CD4-positive, alpha-beta memory T cell (primary cell): ENCODE data around the gene COL4A2. TPM values are rescaled to one million over a fixed set of nuclear protein-coding genes. Genes with fewer than 3 reads are reported as not detected.
"Not testable (repeated sequence)": the region's sequence is repeated elsewhere in the genome, so short reads cannot be mapped to it uniquely, and the experiment has no call there.

Source experiments
- CTCF ChIA-PET: fragments of 350-600 bp; sonication (Branson Sonifier 250); formaldehyde crosslinking; loops from one replicate; lab custom pipeline; 2021; ENCODE audit warnings: inconsistent platforms; ENCODE audit not compliant: partially characterized antibody; lab: Charles Lee
- POLR2A ChIA-PET: fragments of 350-600 bp; sonication (Branson Sonifier 250); formaldehyde crosslinking; loops from one replicate; lab custom pipeline; 2021; ENCODE audit not compliant: partially characterized antibody; lab: Charles Lee
- DNase-seq, 5 donors: peaks; one replicate each; pipeline versions ENCODE4 v3.0.0 to v3.0.0-alpha.2; 2020 to 2022; ENCODE audit warnings: mixed read lengths in 1 of 5
- H3K27ac ChIP-seq: one replicate; pipeline ENCODE4 v1.7.0; 2013; ENCODE audit warnings: low read depth, low read length
- H3K27me3 ChIP-seq: 2 replicates; pipeline ENCODE4 v1.7.0; 2013; ENCODE audit warnings: mild to moderate bottlenecking, low read length, moderate library complexity; ENCODE audit not compliant: insufficient read depth
- H3K36me3 ChIP-seq: 2 replicates; pipeline ENCODE4 v1.7.0; 2013; ENCODE audit warnings: mild to moderate bottlenecking, low read length, moderate library complexity; ENCODE audit not compliant: insufficient read depth
- H3K4me1 ChIP-seq: 2 replicates; pipeline ENCODE4 v1.7.0; 2013; ENCODE audit warnings: mild to moderate bottlenecking, low read length, moderate library complexity; ENCODE audit not compliant: insufficient read depth
- H3K4me3 ChIP-seq, 2 donors: one replicate each; pipeline ENCODE4 v1.7.0; 2013; ENCODE audit warnings: low read length in 2 of 2, mild to moderate bottlenecking in 1 of 2
- H3K9me3 ChIP-seq, 2 donors: one replicate each; pipeline ENCODE4 v1.7.0; 2013; ENCODE audit warnings: low read length in 2 of 2, control low read depth in 1 of 2; ENCODE audit not compliant: control insufficient read depth in 1 of 2
- H3K27ac Mint-ChIP-seq, 7 donors: one replicate each; pipeline ENCODE4 v1.8.0; 2020 to 2021; ENCODE audit warnings: mixed read lengths in 7 of 7, mild to moderate bottlenecking in 6 of 7, inconsistent platforms in 3 of 7, moderate library complexity in 3 of 7
- H3K27me3 Mint-ChIP-seq, 2 donors: one replicate each; pipeline ENCODE4 v1.8.0; 2020 to 2021; ENCODE audit warnings: mixed read lengths in 2 of 2
- H3K36me3 Mint-ChIP-seq, 2 donors: one replicate each; pipeline ENCODE4 v1.8.0; 2020 to 2021; ENCODE audit warnings: mixed read lengths in 2 of 2, inconsistent platforms in 1 of 2, mild to moderate bottlenecking in 1 of 2
- H3K4me1 Mint-ChIP-seq, 4 donors: one replicate each; pipeline ENCODE4 v1.8.0; 2020 to 2021; ENCODE audit warnings: mixed read lengths in 4 of 4, mild to moderate bottlenecking in 1 of 4
- H3K4me3 Mint-ChIP-seq, 8 donors: one replicate each; pipeline ENCODE4 v1.8.0; 2020 to 2021; ENCODE audit warnings: mixed read lengths in 8 of 8, mild to moderate bottlenecking in 7 of 8, moderate library complexity in 6 of 8, inconsistent platforms in 3 of 8
- H3K9me3 Mint-ChIP-seq, 8 donors: one replicate each; pipeline ENCODE4 v1.8.0; 2020 to 2021; ENCODE audit warnings: mixed read lengths in 8 of 8, mild to moderate bottlenecking in 5 of 8, inconsistent platforms in 3 of 8, moderate library complexity in 1 of 8
- intact Hi-C: fragments of 100-400 bp; cut with micrococcal nuclease; formaldehyde crosslinking; loops from one replicate; pipeline ENCODE4 v1.15.1; 2023
- polyA plus RNA-seq, 2 donors: library from polyadenylated mRNA; unstranded; fragments of 300-500 nt; fragmentation: Illumina TruSeq; gene quantifications; one replicate each; pipeline ENCODE4 v1.2.3, GENCODE V29; 2021
- total RNA-seq, 2 experiments: library from RNA; stranded (reverse); gene quantifications; one replicate each; pipeline ENCODE4 v1.2.3, GENCODE V29; 2021

Gene COL4A2
- total and polyA plus RNA-seq, 4 experiments from 2014 or later, result not detected

GRCh38 chr13:110320645-110321044 lies 13.6 kb downstream of the COL4A2 start:
- Histone ChIP-seq H3K4me3 (no peak overlapping the region), H3K4me1 (no peaks in the 10 kb centered on the region), H3K27ac (no peak overlapping the region), H3K27me3 (no peaks in the 10 kb centered on the region), H3K9me3 (no peaks in the 10 kb centered on the region), H3K36me3 (no peaks in the 10 kb centered on the region)
- ChIA-PET CTCF (no interaction called here), POLR2A (no interaction called here)
- H3K27ac Mint-ChIP-seq, result no peak overlapping the region
- peaks cover 0 to 2% (median 0%) of the 10 kb centered on the region in 8 donors for H3K9me3 Mint-ChIP-seq
- H3K4me3 Mint-ChIP-seq, result no peak overlapping the region
- peaks cover 16 to 24% of the 10 kb centered on the region in 2 donors for H3K27me3 Mint-ChIP-seq
- no peaks in the 10 kb centered on the region for H3K36me3 Mint-ChIP-seq
- intact Hi-C loops, result no loop called here
- peaks cover 0 to 5% (median 4%) of the 10 kb centered on the region in 4 donors for H3K4me1 Mint-ChIP-seq
- DNase-seq, result no peak

GRCh38 chr13:110321573-110321972 lies 14.5 kb downstream of the COL4A2 start:
- H3K27me3 ChIP-seq, H3K36me3 Mint-ChIP-seq, DNase-seq, H3K9me3 Mint-ChIP-seq, H3K4me3 Mint-ChIP-seq, H3K4me3 ChIP-seq, intact Hi-C loops, CTCF ChIA-PET, H3K27ac Mint-ChIP-seq, H3K9me3 ChIP-seq, H3K4me1 Mint-ChIP-seq, POLR2A ChIA-PET, H3K36me3 ChIP-seq, H3K27ac ChIP-seq, H3K4me1 ChIP-seq: not testable (repeated sequence)
- H3K27me3 Mint-ChIP-seq, result peaks cover 16 to 26% of the 10 kb centered on the region in 2 donors

DNA sequence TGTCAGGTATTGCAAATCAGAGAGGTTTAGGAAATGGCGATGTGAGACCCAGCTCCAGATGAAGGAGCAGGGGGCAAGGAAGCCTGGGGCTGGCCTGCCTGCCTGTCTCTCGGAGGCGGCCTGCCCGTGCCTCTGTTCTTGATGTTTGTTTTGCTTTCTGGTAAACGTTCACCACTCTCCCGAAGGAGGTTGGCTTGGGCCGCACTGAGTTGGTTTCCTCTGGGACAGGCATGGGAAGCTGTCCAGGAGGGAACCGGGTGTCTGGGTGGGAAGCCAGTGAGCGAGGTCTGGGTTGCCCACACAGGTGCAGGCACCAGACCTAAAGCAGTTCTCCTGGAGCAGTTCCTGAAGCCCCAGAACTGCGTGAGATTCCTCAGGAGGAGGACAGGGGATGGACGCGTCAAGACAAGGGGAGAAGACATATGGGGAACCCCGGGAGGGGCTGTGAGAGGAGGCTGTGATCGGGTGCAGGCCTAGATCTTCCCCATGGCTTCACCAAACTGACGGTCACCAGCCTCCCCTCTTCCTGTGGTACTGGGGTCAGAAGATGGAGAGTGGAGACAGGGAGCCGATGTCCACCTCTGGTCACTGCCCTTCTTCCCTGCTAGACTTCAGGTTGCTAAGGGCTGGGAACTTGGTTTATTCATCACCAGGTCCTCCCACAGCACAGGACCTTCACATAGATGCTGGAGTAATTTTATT lies 15.2 kb downstream of the COL4A2 start:
- H3K36me3 Mint-ChIP-seq, result no peaks in the 10 kb centered on the region
- intact Hi-C loops, result no loop called here
- CTCF ChIA-PET, result no interaction called here

GRCh38 chr13:110322828-110323171 lies 15.7 kb downstream of the COL4A2 start:
- Histone ChIP-seq H3K4me1 (no peaks in the 10 kb centered on the region), H3K27ac (no peak overlapping the region), H3K36me3 (no peaks in the 10 kb centered on the region), H3K27me3 (no peaks in the 10 kb centered on the region), H3K4me3 (no peak overlapping the region), H3K9me3 (no peaks in the 10 kb centered on the region)
- Mint-ChIP-seq H3K36me3 (no peaks in the 10 kb centered on the region), H3K27me3 (peaks cover 16 to 32% of the 10 kb centered on the region in 2 donors), H3K4me3 (no peak overlapping the region), H3K9me3 (peaks cover 0 to 2% (median 0%) of the 10 kb centered on the region in 8 donors), H3K27ac (no peak overlapping the region), H3K4me1 (peaks cover 0 to 5% (median 4%) of the 10 kb centered on the region in 4 donors)
- DNase-seq, result no peak
- intact Hi-C loops, result no loop called here
- ChIA-PET POLR2A (no interaction called here), CTCF (no interaction called here)

More for the DNA sequence above, 15.2 kb downstream of the COL4A2 start:
- H3K27me3 ChIP-seq, result no peaks in the 10 kb centered on the region
- H3K4me3 ChIP-seq, result no peak overlapping the region
- Mint-ChIP-seq H3K27me3 (peaks cover 16 to 31% of the 10 kb centered on the region in 2 donors), H3K4me3 (no peak overlapping the region), H3K9me3 (peaks cover 0 to 2% (median 0%) of the 10 kb centered on the region in 8 donors), H3K27ac (no peak overlapping the region), H3K4me1 (peaks cover 0 to 5% (median 4%) of the 10 kb centered on the region in 4 donors)
- no peaks in the 10 kb centered on the region for H3K9me3 ChIP-seq
- no peak overlapping the region for H3K27ac ChIP-seq
- POLR2A ChIA-PET, result no interaction called here
- no peaks in the 10 kb centered on the region for H3K36me3 ChIP-seq
- no peak for DNase-seq
- H3K4me1 ChIP-seq, result no peaks in the 10 kb centered on the region

DNA sequence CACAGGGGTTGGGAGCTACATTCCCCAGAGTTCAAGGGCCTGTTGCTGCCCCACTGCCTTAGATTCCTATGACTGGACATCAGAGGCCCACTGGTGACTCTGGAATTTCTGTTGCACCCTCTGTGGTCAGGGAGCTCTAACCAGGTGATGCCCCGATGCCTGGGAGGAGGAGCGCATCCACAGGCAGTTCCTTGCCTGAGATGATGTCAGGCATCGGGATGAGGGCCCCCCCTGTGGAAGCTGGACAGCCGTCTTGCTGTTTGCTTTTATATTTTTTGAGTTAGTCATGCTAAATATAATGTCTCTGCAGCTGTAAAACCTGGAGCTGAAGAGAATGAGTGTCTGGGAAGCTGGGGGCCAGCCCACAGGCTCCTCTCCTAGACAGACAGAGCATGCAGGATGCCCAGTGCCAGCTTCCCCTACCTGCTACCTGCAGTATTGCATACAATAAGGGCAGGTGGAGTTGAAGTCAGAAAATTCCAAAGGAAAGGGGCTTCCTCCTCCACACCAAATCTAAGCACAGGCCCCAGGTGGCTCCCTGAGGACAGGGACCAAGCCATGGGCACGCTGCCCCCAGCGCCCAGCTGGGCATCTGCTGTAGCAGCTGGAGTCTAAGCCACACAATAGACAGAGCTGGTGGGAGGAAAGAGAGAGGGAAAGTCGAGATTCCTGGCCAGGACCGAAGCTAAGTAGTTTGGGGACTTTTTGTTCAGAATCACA lies 16.2 kb downstream of the COL4A2 start:
- ChIA-PET POLR2A (no interaction called here), CTCF (no interaction called here)
- Histone ChIP-seq H3K4me1 (no peaks in the 10 kb centered on the region), H3K27me3 (no peaks in the 10 kb centered on the region), H3K4me3 (no peak overlapping the region), H3K27ac (no peak overlapping the region), H3K9me3 (no peaks in the 10 kb centered on the region), H3K36me3 (no peaks in the 10 kb centered on the region)
- no peak overlapping the region for H3K4me3 Mint-ChIP-seq
- peaks cover 0 to 2% (median 0%) of the 10 kb centered on the region in 8 donors for H3K9me3 Mint-ChIP-seq
- intact Hi-C loops, result no loop called here
- H3K27ac Mint-ChIP-seq, result no peak overlapping the region
- no peaks in the 10 kb centered on the region for H3K36me3 Mint-ChIP-seq
- peaks cover 0 to 5% (median 4%) of the 10 kb centered on the region in 4 donors for H3K4me1 Mint-ChIP-seq
- DNase-seq, result no peak
- peaks cover 16 to 30% of the 10 kb centered on the region in 2 donors for H3K27me3 Mint-ChIP-seq

DNA sequence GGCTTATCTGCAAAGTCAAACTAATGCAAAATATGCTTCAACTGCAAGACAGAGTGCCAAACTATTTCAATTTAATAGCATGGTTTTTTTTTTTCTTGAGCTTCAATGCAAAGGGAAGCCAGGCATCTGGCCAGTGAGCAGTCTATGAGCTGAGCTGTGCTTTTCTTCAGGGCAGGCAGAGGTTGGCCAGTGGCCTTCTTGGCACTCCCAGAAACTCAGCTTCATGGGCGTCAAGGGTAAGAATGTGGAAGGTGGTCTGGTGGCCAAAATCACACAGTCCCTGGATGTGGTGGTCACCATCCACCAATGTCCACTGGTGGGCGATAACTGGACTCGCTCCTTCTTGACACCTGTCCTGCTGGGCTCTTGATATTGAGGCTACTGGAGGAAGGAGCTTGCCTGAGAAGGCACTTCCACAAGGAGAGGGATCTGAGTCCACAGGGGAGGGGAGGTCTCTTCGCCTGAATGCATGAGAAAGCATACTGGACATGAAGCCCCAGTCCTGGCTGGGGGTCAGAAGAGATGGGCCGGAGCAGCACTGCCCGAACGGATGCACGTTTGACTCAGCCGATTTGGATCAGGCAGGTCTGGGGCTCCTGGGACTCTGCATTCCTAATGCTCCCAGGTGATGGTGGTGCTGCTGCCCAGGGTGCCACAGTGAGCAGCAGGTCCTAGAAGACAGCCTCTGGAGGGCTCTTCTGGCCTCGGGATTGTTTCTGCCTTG lies 17.1 kb downstream of the COL4A2 start:
- Histone ChIP-seq H3K36me3 (no peaks in the 10 kb centered on the region), H3K4me3 (no peak overlapping the region), H3K27me3 (no peaks in the 10 kb centered on the region), H3K27ac (no peak overlapping the region), H3K9me3 (no peaks in the 10 kb centered on the region), H3K4me1 (no peaks in the 10 kb centered on the region)
- H3K27ac Mint-ChIP-seq, result no peak overlapping the region
- H3K4me3 Mint-ChIP-seq, result no peak overlapping the region
- H3K4me1 Mint-ChIP-seq, result peaks cover 0 to 5% (median 4%) of the 10 kb centered on the region in 4 donors
- no peak for DNase-seq
- intact Hi-C loops, result no loop called here
- peaks cover 0 to 2% (median 0%) of the 10 kb centered on the region in 8 donors for H3K9me3 Mint-ChIP-seq
- ChIA-PET CTCF (no interaction called here), POLR2A (no interaction called here)
- H3K36me3 Mint-ChIP-seq, result no peaks in the 10 kb centered on the region
- H3K27me3 Mint-ChIP-seq, result peaks cover 12 to 30% of the 10 kb centered on the region in 2 donors

DNA sequence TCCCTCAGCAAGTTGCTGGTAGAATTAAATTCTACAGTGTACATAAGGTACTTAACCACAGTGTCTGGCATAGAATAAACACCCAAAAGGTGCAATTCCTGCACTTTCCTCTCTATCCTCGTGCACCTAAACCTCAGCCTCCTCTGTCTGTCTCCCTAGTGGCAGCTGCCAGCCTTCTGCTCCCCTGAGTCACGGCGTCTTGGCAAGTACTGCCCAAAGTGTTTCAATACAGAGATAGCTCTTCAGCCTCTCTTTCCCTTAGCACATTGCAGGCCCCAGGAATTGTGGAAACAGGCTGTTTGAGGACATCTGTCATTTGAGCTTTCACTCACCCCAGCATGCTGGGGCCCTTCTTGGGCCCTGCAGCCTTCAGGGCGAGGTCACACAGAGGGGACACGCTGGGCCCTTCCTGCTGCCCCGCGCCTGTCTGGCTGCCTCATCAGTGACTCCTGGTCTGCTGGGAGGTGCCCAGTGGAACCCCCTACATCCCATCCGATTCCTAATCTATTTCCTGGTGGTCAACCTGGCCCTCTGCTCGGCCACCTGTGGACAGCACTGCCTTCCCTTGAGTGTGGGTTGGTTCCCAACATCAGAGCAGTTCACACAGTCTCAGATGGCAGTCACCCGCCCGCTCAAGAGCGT lies 19.3 kb downstream of the COL4A2 start:
- Histone ChIP-seq H3K27ac (no peak overlapping the region), H3K27me3 (no peaks in the 10 kb centered on the region), H3K4me3 (no peak overlapping the region), H3K9me3 (no peaks in the 10 kb centered on the region), H3K36me3 (no peaks in the 10 kb centered on the region), H3K4me1 (no peaks in the 10 kb centered on the region)
- intact Hi-C loops, result no loop called here
- DNase-seq, result no peak
- H3K4me3 Mint-ChIP-seq, result no peak overlapping the region
- H3K27me3 Mint-ChIP-seq, result peaks cover 13 to 25% of the 10 kb centered on the region in 2 donors
- ChIA-PET CTCF (no interaction called here), POLR2A (no interaction called here)
- H3K4me1 Mint-ChIP-seq, result no peaks in the 10 kb centered on the region
- no peaks in the 10 kb centered on the region for H3K36me3 Mint-ChIP-seq
- peaks cover 0 to 2% (median 0%) of the 10 kb centered on the region in 8 donors for H3K9me3 Mint-ChIP-seq
- H3K27ac Mint-ChIP-seq, result no peak overlapping the region
